HG03280 (cell line): ENCODE data around the gene FOXI1.
"Not testable (repeated sequence)": the region's sequence is repeated elsewhere in the genome, so short reads cannot be mapped to it uniquely, and the experiment has no call there.

Experiments
- ATAC-seq: cut with Tn5 transposase; IDR thresholded peaks from one replicate; pipeline ENCODE4 v1.9.1; 2021; ENCODE audit warnings: mild to moderate bottlenecking, moderate library complexity; ENCODE audit not compliant: unreplicated experiment

FOXI1 gene

GRCh38 chr5:170126061-170126460, 20.4 kb downstream of the FOXI1 start:
- ATAC-seq, result no peak

GRCh38 chr5:170126626-170127025, 20.9 kb downstream of the FOXI1 start:
- ATAC-seq, result no peak

GRCh38 chr5:170131235-170131634, 25.5 kb downstream of the FOXI1 start:
- ATAC-seq, result no peak

DNA sequence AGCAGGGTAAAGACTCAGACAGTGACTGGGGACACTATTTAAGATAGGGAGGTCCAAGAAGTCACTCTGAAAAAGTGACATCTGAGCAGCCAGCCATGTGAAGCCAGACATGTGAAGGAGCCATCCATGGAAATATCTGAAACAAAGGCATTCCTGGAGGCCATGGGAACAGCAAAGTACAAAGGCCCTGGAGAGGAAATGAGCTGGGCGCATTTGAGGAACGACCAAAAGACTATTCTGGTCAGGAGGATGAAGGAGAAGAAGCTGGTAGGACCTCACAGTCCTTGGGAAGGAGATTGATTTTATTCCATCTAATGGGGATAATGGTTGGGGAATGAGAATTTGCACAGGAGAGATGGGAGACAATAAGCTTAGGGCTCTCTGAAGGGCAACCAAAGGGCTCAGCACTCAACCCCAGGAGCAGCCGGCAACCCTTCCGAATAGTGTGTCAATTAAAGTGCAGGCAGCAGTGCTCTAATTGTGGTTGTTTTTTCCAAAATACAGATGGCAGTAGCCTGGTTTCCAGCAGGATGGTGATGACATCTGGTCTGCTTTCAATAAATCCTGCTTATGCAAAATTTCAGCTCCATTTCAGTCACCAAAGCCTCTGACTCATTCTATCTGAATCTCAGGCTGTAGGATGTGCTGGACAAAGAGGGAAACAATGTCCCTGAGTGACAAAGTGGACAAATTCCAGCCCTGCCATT, 26.7 kb downstream of the FOXI1 start:
- no peak for ATAC-seq

GRCh38 chr5:170132976-170133448, 27.3 kb downstream of the FOXI1 start:
- ATAC-seq, result no peak

DNA sequence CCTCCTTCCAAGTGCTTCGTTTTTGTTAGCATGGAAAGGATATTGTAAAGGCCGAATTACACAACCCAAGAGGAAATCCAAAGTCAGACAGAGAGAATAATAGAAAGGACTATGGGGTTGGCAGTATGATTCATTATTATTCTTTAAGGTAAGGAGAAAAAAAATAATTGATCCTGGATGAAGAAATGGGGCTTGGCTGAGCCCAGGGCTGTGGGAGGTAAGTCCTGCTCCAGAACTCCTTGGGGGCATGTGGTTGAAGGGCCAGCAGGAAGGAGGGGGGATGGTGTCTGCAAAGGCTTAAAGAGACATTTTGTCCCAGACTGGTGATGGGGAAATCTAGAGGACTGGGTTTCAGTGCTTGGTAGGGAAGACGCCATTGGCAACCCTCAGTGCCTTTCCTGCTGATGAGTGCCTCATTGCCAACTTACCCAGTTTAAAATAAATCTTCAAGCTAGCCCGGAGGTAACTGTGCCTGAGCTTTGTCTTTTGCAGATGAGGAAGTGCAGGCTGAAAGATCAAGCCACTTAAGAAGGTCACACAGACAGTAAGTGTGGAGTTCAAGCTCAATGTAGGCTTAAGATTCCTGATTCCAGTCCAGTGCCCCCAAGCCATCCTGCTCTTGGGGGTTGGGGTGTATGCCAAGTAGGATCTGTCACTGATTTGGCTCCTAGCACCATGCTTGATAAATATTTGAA, 30.2 kb downstream of the FOXI1 start:
- no peak for ATAC-seq

GRCh38 chr5:170136506-170136905, 30.8 kb downstream of the FOXI1 start:
- no peak for ATAC-seq

DNA sequence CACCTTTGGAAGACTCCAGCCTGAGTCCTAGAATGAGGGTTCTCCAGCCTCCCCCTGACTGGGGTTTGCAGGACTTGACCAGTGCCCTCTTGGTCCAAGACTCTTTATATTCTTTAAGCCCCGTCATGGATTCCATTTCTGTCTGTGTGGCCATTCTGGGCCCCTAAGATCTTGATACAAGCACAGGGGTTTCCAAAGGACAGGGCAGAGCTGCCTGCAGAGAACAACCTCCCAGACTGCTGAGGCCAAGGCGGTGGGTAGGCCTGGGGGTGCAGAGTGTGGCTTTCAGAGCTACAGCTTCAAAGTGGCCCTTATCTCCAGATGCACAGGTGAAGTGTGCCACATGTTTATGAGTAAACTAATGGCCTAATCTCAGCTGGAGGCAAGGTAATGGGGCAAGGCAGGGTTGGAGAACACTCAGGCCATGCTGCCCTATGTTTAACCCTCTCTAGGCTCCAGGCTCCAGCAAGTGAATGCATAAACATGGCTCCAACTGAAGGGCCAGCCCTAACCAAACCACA, 32.1 kb downstream of the FOXI1 start:
- ATAC-seq, result no peak

GRCh38 chr5:170138273-170138672, 32.6 kb downstream of the FOXI1 start:
- no peak for ATAC-seq

- ATAC-seq, result no peak
Measured at GRCh38 chr5:170139786-170140335, 34.2 kb downstream of the FOXI1 start.

- ATAC-seq, result not testable (repeated sequence)
Measured at GRCh38 chr5:170141196-170141595, 35.5 kb downstream of the FOXI1 start.

DNA sequence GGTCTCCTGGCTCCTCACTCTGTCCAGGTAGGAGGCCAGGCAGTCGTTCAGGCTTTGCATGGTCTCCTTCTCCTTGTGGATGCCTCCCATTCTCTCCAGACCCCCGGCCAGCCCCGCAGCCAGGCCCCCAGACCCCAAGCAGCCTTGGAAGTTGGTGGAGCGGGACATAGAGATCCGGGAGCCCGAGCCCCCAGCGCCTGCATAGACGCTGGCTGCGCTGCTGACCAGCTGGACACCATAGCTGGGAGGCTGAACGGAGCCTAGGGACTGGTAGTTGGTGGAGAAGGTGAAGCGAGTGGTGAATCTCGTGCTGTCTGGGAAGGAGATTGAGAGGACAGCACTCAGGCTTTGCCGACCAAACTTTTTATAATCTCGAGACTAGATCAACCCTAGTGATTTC, 35.9 kb downstream of the FOXI1 start:
- ATAC-seq, result no peak

- no peak for ATAC-seq
Measured at GRCh38 chr5:170142196-170142595, 36.5 kb downstream of the FOXI1 start.

DNA sequence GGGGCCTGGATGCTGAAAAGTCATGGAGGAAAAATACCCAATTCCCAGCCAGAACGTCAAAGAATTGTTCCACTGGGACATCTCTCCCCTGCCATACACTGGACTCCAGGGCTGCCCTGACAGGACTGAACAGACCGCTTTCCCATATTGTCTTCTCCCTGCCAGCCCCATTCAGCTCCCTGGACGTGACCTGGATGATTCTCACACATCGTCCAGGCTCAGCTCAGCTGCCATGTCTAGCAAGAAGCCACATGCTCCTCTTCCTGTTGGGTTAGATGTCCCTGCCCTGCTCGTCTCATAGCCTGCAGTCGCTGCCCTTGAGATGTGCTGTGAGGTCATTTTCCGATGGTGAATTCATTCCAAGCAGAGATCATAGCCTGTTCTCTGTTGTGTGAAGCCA, 37.4 kb downstream of the FOXI1 start:
- no peak for ATAC-seq

- ATAC-seq, result no peak
Measured at GRCh38 chr5:170143710-170144109, 38.0 kb downstream of the FOXI1 start.

GRCh38 chr5:170144286-170145023, 38.8 kb downstream of the FOXI1 start:
- no peak for ATAC-seq

- ATAC-seq, result no peak
Measured at GRCh38 chr5:170145462-170145861, 39.8 kb downstream of the FOXI1 start.

- no peak for ATAC-seq
Measured at GRCh38 chr5:170147051-170147752, 41.5 kb downstream of the FOXI1 start.

- no peak for ATAC-seq
Measured at GRCh38 chr5:170147753-170148264, 42.1 kb downstream of the FOXI1 start.

GRCh38 chr5:170148430-170149205, 42.9 kb downstream of the FOXI1 start:
- ATAC-seq, result no peak
